SU-DHL-6 (cell line): Measurements from ENCODE around the gene KIDINS220.

Experiments used
- H2AFZ ChIP-seq: fragments of 200-600 bp; sonication (generic); 2 replicates; pipeline ENCODE4 v1.6.1; 2014; ENCODE audit warnings: low read depth, mild to moderate bottlenecking, moderate library complexity, mixed read lengths, antibody characterized with exemption, low read length; ENCODE audit not compliant: severe bottlenecking
- H3F3A ChIP-seq: fragments of 200-600 bp; shearing (Covaris generic); 2 replicates; pipeline ENCODE4 v1.6.0; 2016; ENCODE audit warnings: antibody characterized with exemption, mild to moderate bottlenecking; ENCODE audit not compliant: insufficient read depth
- H3K27ac ChIP-seq: fragments of 200-600 bp; sonication (generic); 2 replicates; pipeline ENCODE4 v1.5.1; 2016; ENCODE audit warnings: low read depth, mild to moderate bottlenecking, low read length, moderate library complexity, mixed read lengths
- H3K27me3 ChIP-seq: fragments of 200-600 bp; sonication (generic), shearing (Covaris generic); 2 replicates; pipeline ENCODE4 v1.6.0; 2014; ENCODE audit warnings: mild to moderate bottlenecking, low read length
- H3K36me3 ChIP-seq: fragments of 200-600 bp; sonication (generic); 2 replicates; pipeline ENCODE4 v1.6.1; 2014; ENCODE audit warnings: mild to moderate bottlenecking, low read length, mixed read lengths
- H3K4me2 ChIP-seq: fragments of 300-600, 200-600 bp; shearing (Covaris generic), sonication (generic); 2 replicates; pipeline ENCODE4 v1.6.0; 2014; ENCODE audit warnings: low read length, low read depth, mild to moderate bottlenecking; ENCODE audit not compliant: poor library complexity, severe bottlenecking
- H3K4me3 ChIP-seq: fragments of 200-600 bp; sonication (generic); 2 replicates; pipeline ENCODE4 v1.5.1; 2014; ENCODE audit warnings: antibody characterized with exemption, low read length, mild to moderate bottlenecking, mixed read lengths; ENCODE audit not compliant: insufficient read depth, poor library complexity, severe bottlenecking
- H3K79me2 ChIP-seq: fragments of 200-600 bp; sonication (generic); 2 replicates; pipeline ENCODE4 v1.6.1; 2014; ENCODE audit warnings: mild to moderate bottlenecking, low read length, moderate library complexity; ENCODE audit not compliant: insufficient read depth
- H3K9ac ChIP-seq: fragments of 200-600 bp; sonication (generic); 2 replicates; pipeline ENCODE4 v1.7.0; 2014; ENCODE audit warnings: mild to moderate bottlenecking, low read length
- H3K9me2 ChIP-seq: fragments of 200-600 bp; sonication (generic); replicated peaks from 2 replicates; pipeline ENCODE4 v1.6.1; 2014; ENCODE audit warnings: low read length; ENCODE audit not compliant: insufficient read depth
- H3K9me3 ChIP-seq: fragments of 200-600 bp; sonication (generic); 2 replicates; pipeline ENCODE4 v1.6.1; 2014; ENCODE audit warnings: low read length, mixed read lengths; ENCODE audit not compliant: insufficient read depth
- H4K20me1 ChIP-seq: fragments of 200-600 bp; sonication (generic); 2 replicates; pipeline ENCODE4 v1.6.1; 2014; ENCODE audit warnings: low read depth, mild to moderate bottlenecking, antibody characterized with exemption, low read length, moderate library complexity, mixed read lengths
- EZH2phosphoT487 ChIP-seq: fragments of 200-600 bp; sonication (generic), shearing (Covaris generic); conservative IDR thresholded peaks from 2 replicates; pipeline ENCODE4 v1.6.1; 2018; ENCODE audit warnings: mild to moderate bottlenecking, antibody characterized with exemption, low read length, moderate library complexity, mixed read lengths
- TF ChIP-seq, protein P1 (sequence below): fragments of 200-600 bp; sonication (generic); IDR thresholded peaks from one replicate; pipeline ENCODE4 v1.5.1; 2017; ENCODE audit warnings: antibody characterized with exemption, mild to moderate bottlenecking, low read length, moderate library complexity; ENCODE audit not compliant: insufficient read depth, poor library complexity, severe bottlenecking

The KIDINS220 gene

DNA sequence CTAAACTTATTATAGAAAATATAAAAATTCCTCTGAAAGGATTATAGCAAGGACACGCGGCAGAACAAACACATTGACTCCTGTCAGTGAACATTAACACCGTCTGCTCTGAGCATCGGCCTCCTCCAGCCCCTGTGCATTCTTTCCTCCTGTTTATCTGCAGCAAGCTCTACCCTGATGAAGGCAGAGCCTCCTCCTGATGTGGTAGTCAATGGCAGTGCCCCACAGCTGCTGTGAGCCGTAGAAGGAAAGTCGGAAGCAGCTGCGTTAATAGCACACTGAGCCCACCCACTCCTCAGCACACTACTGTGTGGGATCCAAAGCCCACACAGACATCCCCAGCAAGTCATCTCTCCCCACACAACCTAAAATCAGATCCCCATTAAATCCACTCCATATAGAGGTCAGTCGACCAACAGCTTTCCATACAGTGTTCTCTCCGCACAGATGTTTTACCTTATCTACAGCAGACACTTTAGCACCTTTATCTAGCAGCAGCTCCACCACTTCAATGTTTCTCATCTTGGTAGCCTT, 41.0 kb downstream of the KIDINS220 start:
- Histone ChIP-seq H2AFZ (no peak overlapping the region), H3K36me3 (peaks cover 3% of the 10 kb centered on the region; the same call in 1 of the 2 replicates), H3K27me3 (no peaks in the 10 kb centered on the region), H3K9me3 (no peaks in the 10 kb centered on the region), H3K79me2 (no peaks in the 10 kb centered on the region), H3K4me2 (no peak overlapping the region), H3K27ac (no peak overlapping the region), H3K9ac (no peak overlapping the region), H3K4me3 (no peak overlapping the region), H3F3A (no peaks in the 10 kb centered on the region), H3K9me2 (no peaks in the 10 kb centered on the region), H4K20me1 (no peaks in the 10 kb centered on the region)
- TF ChIP-seq EZH2phosphoT487 = no peak

- no peaks in the 10 kb centered on the region for H3K79me2 ChIP-seq
- H3K9ac ChIP-seq = no peak overlapping the region
- H3K27ac ChIP-seq = no peak overlapping the region
- no peaks in the 10 kb centered on the region for H3F3A ChIP-seq
- TF ChIP-seq, protein P1, sequence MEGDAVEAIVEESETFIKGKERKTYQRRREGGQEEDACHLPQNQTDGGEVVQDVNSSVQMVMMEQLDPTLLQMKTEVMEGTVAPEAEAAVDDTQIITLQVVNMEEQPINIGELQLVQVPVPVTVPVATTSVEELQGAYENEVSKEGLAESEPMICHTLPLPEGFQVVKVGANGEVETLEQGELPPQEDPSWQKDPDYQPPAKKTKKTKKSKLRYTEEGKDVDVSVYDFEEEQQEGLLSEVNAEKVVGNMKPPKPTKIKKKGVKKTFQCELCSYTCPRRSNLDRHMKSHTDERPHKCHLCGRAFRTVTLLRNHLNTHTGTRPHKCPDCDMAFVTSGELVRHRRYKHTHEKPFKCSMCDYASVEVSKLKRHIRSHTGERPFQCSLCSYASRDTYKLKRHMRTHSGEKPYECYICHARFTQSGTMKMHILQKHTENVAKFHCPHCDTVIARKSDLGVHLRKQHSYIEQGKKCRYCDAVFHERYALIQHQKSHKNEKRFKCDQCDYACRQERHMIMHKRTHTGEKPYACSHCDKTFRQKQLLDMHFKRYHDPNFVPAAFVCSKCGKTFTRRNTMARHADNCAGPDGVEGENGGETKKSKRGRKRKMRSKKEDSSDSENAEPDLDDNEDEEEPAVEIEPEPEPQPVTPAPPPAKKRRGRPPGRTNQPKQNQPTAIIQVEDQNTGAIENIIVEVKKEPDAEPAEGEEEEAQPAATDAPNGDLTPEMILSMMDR = no peak
- TF ChIP-seq EZH2phosphoT487 = no peak
- no peaks in the 10 kb centered on the region for H4K20me1 ChIP-seq
- no peaks in the 10 kb centered on the region for H3K9me2 ChIP-seq
- H3K27me3 ChIP-seq = no peaks in the 10 kb centered on the region
- no peak overlapping the region for H3K4me2 ChIP-seq
- no peaks in the 10 kb centered on the region for H3K9me3 ChIP-seq
- H3K36me3 ChIP-seq = peaks cover 3% of the 10 kb centered on the region; the same call in 1 of the 2 replicates
- no peak overlapping the region for H3K4me3 ChIP-seq
- no peak overlapping the region for H2AFZ ChIP-seq
Observed at GRCh38 chr2:8794923-8795825, 42.2 kb downstream of the KIDINS220 start.

GRCh38 chr2:8790739-8791162, 46.7 kb downstream of the KIDINS220 start:
- H3K9me3 ChIP-seq = no peaks in the 10 kb centered on the region
- H2AFZ ChIP-seq = no peak overlapping the region
- no peak overlapping the region for H3K27ac ChIP-seq
- H3K79me2 ChIP-seq = no peaks in the 10 kb centered on the region
- H4K20me1 ChIP-seq = no peaks in the 10 kb centered on the region
- no peaks in the 10 kb centered on the region for H3K27me3 ChIP-seq
- no peak overlapping the region for H3K9ac ChIP-seq
- peaks cover 3% of the 10 kb centered on the region; the same call in 1 of the 2 replicates for H3K36me3 ChIP-seq
- no peaks in the 10 kb centered on the region for H3K9me2 ChIP-seq
- TF ChIP-seq, protein P1 = no peak
- no peak for TF ChIP-seq EZH2phosphoT487
- H3K4me3 ChIP-seq = no peak overlapping the region
- no peaks in the 10 kb centered on the region; the same call in 1 of the 2 replicates for H3F3A ChIP-seq
- H3K4me2 ChIP-seq = no peak overlapping the region
